ENCODE results near the gene EFEMP1. TPM values are rescaled to one million over a fixed set of nuclear protein-coding genes. Genes with fewer than 3 reads are reported as not detected.

The EFEMP1 gene
- total RNA-seq, 1 experiment from 2014 or later, result 0.15 TPM

DNA sequence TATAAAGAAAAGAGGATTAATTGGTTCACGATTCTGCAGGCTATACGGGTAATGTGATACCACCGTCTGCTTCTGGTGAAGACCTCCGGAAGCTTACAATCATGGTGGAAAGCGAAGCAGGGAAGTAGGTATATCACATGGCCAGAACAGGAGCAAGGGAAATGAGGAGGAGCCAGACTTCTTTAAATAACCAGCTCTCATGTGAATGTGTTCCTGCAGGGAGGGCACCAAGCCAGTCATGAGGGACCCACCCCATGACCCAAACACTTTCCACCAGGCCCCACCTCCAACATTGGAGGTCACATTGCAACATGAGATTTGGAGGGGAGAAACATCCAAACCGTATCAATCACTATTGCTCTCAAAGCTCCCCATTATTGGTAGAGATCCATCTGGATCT lies 61.8 kb downstream of the EFEMP1 start:
- H3K36me3 ChIP-seq (ENCODE audit: insufficient read depth, low read length, poor library complexity, severe bottlenecking), result no peaks in the 10 kb centered on the region
- H3K9me3 ChIP-seq (ENCODE audit: low read depth, low read length, poor library complexity, severe bottlenecking), result no peaks in the 10 kb centered on the region
- intact Hi-C loops (cut with micrococcal nuclease; ENCODE audit: unreplicated experiment), result no loop called here
- no peaks in the 10 kb centered on the region for H3K27me3 ChIP-seq (replicated peaks; ENCODE audit: insufficient read depth, low read depth, low read length, poor library complexity)
- POLR2A ChIA-PET (ENCODE audit: low non-redundant PET), result no interaction called here
- no TSS peak for BruUV-seq (replicated peaks)
- peaks cover 6% of the 10 kb centered on the region for H3K4me1 ChIP-seq (ENCODE audit: insufficient read depth, low read length, poor library complexity, severe bottlenecking)
- no peak for DNase-seq (ENCODE audit: low spot score)
- CTCF ChIA-PET, result interaction anchor here (0.6 kb wide), 1 partner anchor 101 kb away, joined by 3 read pairs; no protein-coding TSS in a partner anchor
- no peak overlapping the region for H3K27ac ChIP-seq (ENCODE audit: low read depth, low read length, poor library complexity, severe bottlenecking)
- TF ChIP-seq, protein P1, sequence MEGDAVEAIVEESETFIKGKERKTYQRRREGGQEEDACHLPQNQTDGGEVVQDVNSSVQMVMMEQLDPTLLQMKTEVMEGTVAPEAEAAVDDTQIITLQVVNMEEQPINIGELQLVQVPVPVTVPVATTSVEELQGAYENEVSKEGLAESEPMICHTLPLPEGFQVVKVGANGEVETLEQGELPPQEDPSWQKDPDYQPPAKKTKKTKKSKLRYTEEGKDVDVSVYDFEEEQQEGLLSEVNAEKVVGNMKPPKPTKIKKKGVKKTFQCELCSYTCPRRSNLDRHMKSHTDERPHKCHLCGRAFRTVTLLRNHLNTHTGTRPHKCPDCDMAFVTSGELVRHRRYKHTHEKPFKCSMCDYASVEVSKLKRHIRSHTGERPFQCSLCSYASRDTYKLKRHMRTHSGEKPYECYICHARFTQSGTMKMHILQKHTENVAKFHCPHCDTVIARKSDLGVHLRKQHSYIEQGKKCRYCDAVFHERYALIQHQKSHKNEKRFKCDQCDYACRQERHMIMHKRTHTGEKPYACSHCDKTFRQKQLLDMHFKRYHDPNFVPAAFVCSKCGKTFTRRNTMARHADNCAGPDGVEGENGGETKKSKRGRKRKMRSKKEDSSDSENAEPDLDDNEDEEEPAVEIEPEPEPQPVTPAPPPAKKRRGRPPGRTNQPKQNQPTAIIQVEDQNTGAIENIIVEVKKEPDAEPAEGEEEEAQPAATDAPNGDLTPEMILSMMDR (conservative IDR thresholded peaks at IDR 0.05; ENCODE audit: low read depth, low read length), result no peak
- TF ChIP-seq EZH2 (IDR thresholded peaks at IDR 0.05; ENCODE audit: borderline replicate concordance, low read depth, low read length, poor library complexity, severe bottlenecking), result no peak
- no peak overlapping the region for H3K4me3 ChIP-seq (ENCODE audit: low read depth, low read length, poor library complexity, severe bottlenecking)

DNA sequence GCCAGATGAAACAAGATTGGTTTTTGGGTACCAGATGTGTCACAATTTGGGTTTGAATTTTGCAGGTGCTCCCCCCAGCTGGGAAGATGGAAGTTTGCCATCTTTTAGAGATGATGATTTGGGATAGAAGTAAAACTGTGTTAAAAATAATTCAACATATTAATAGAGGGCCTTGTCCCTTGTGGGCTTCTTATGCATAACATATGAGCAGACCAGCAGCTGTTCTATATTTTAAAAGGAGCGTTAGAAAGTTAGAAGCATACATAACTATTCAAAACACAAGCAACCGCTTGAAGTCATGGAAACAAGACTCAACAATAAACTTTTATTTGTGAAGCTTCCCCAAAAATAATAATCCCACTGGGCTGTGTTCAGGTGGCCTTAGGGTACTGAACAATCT lies 62.8 kb downstream of the EFEMP1 start:
- no peak for TF ChIP-seq EZH2 (IDR thresholded peaks at IDR 0.05; ENCODE audit: borderline replicate concordance, low read depth, low read length, poor library complexity, severe bottlenecking)
- intact Hi-C loops (cut with micrococcal nuclease; ENCODE audit: unreplicated experiment), result no loop called here
- Histone ChIP-seq H3K27ac (ENCODE audit: low read depth, low read length, poor library complexity, severe bottlenecking) (no peak overlapping the region), H3K9me3 (ENCODE audit: low read depth, low read length, poor library complexity, severe bottlenecking) (no peaks in the 10 kb centered on the region), H3K4me3 (ENCODE audit: low read depth, low read length, poor library complexity, severe bottlenecking) (no peak overlapping the region), H3K36me3 (ENCODE audit: insufficient read depth, low read length, poor library complexity, severe bottlenecking) (no peaks in the 10 kb centered on the region), H3K4me1 (ENCODE audit: insufficient read depth, low read length, poor library complexity, severe bottlenecking) (peaks cover 6% of the 10 kb centered on the region), H3K27me3 (replicated peaks; ENCODE audit: insufficient read depth, low read depth, low read length, poor library complexity) (no peaks in the 10 kb centered on the region)
- no peak for DNase-seq (ENCODE audit: low spot score)
- no TSS peak for BruUV-seq (replicated peaks)
- CTCF ChIA-PET, result no interaction called here
- POLR2A ChIA-PET (ENCODE audit: low non-redundant PET), result no interaction called here

DNA sequence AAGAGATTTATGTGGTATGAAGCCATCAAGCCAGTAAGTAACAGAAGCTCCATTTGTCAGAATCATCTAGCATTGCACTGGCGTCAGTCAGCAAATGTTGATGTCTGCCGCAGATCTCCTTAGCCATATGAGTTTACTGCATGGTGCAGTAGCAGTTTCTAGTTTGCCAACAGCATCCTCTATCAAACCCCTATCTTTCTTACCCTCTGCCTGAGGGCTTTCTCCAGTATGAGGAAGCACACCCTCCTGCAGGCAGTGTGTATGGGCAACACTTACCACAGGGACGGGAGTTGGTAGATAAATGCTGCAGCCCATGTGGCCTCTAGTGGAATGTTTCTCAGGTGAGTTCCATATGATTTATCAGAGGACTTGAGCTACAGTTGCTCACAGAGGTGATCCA lies 63.7 kb downstream of the EFEMP1 start:
- CTCF ChIA-PET, result no interaction called here

GRCh38 chr2:55857766-55858165 lies 65.8 kb downstream of the EFEMP1 start:
- DNase-seq (ENCODE audit: low spot score), result no peak
- H3K27ac ChIP-seq (ENCODE audit: low read depth, low read length, poor library complexity, severe bottlenecking), result no peak overlapping the region
- intact Hi-C loops (cut with micrococcal nuclease; ENCODE audit: unreplicated experiment), result no loop called here
- no TSS peak for BruUV-seq (replicated peaks)
- POLR2A ChIA-PET (ENCODE audit: low non-redundant PET), result no interaction called here
- H3K36me3 ChIP-seq (ENCODE audit: insufficient read depth, low read length, poor library complexity, severe bottlenecking), result no peaks in the 10 kb centered on the region
- TF ChIP-seq, protein P1 (conservative IDR thresholded peaks at IDR 0.05; ENCODE audit: low read depth, low read length), result no peak
- TF ChIP-seq EZH2 (IDR thresholded peaks at IDR 0.05; ENCODE audit: borderline replicate concordance, low read depth, low read length, poor library complexity, severe bottlenecking), result no peak
- H3K27me3 ChIP-seq (replicated peaks; ENCODE audit: insufficient read depth, low read depth, low read length, poor library complexity), result no peaks in the 10 kb centered on the region
- CTCF ChIA-PET, result no interaction called here
- H3K4me1 ChIP-seq (ENCODE audit: insufficient read depth, low read length, poor library complexity, severe bottlenecking), result peaks cover 6% of the 10 kb centered on the region
- no peak overlapping the region for H3K4me3 ChIP-seq (ENCODE audit: low read depth, low read length, poor library complexity, severe bottlenecking)
- no peaks in the 10 kb centered on the region for H3K9me3 ChIP-seq (ENCODE audit: low read depth, low read length, poor library complexity, severe bottlenecking)

More for the DNA sequence above, 63.7 kb downstream of the EFEMP1 start:
- Histone ChIP-seq H3K9me3 (ENCODE audit: low read depth, low read length, poor library complexity, severe bottlenecking) (no peaks in the 10 kb centered on the region), H3K27ac (ENCODE audit: low read depth, low read length, poor library complexity, severe bottlenecking) (no peak overlapping the region), H3K27me3 (replicated peaks; ENCODE audit: insufficient read depth, low read depth, low read length, poor library complexity) (no peaks in the 10 kb centered on the region), H3K36me3 (ENCODE audit: insufficient read depth, low read length, poor library complexity, severe bottlenecking) (no peaks in the 10 kb centered on the region), H3K4me3 (ENCODE audit: low read depth, low read length, poor library complexity, severe bottlenecking) (no peak overlapping the region), H3K4me1 (ENCODE audit: insufficient read depth, low read length, poor library complexity, severe bottlenecking) (peaks cover 6% of the 10 kb centered on the region)
- POLR2A ChIA-PET (ENCODE audit: low non-redundant PET), result no interaction called here
- intact Hi-C loops (cut with micrococcal nuclease; ENCODE audit: unreplicated experiment), result no loop called here
- no TSS peak for BruUV-seq (replicated peaks)
- TF ChIP-seq EZH2 (IDR thresholded peaks at IDR 0.05; ENCODE audit: borderline replicate concordance, low read depth, low read length, poor library complexity, severe bottlenecking), result no peak
- TF ChIP-seq, protein P1 (conservative IDR thresholded peaks at IDR 0.05; ENCODE audit: low read depth, low read length), result no peak
- no peak for DNase-seq (ENCODE audit: low spot score)

Data from A673 (cell line).